NCI-H69 (cell line): ENCODE data around the gene ZNF284.
A peak's percentile ranks its signal among the peaks of the same experiment; 100 is the strongest.

Experiments used
- DNase-seq: peaks from one replicate; lab custom pipeline; 2025; lab: John Stamatoyannopoulos, UW

ZNF284 gene

DNA sequence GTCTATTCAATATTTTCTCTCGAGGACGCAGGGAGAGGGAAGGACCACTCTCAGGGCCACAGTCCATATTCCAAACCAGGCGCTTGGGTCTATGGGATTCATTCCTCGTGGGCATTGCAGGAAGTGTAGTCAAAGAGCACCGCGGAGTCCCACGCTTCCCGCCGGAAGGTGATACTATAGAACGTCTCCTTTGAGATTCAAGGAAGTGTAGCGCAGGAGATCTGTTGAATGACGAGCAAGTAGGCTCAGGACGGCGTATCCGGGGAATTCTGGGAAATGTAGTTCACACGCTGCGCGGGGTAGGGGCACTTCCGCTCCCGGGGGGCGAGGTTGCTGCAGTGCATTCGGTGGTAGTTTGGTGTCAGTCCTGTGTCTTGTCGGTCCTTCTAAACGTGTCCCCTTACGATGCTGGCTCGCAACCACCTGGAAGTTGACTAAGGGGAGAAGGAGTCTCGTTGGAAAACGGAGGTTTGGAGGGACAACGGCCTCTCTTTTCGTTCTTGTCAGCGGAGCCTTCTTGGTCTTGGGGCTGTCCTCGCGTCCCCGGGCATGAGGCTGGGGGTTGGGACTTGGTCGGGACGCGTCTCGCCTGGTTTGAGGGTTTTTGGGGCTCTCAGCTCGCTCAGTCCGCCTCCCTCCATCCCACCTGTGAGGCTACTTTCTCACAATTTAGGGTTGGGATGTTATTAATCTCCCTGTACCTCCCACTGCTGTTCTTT, at the start of gene ZNF284:
Gene ZNF284, plus strand, starts transcription at position 336 of the 719 bp plus-strand sequence. CDS start 4,231 bp downstream, outside the sequence.
- peak; percentile 98 for DNase-seq

- peak; percentile 26 for DNase-seq
Observed at GRCh38 chr19:44024900-44025216, 47.1 kb upstream of the ZNF284 start.

DNA sequence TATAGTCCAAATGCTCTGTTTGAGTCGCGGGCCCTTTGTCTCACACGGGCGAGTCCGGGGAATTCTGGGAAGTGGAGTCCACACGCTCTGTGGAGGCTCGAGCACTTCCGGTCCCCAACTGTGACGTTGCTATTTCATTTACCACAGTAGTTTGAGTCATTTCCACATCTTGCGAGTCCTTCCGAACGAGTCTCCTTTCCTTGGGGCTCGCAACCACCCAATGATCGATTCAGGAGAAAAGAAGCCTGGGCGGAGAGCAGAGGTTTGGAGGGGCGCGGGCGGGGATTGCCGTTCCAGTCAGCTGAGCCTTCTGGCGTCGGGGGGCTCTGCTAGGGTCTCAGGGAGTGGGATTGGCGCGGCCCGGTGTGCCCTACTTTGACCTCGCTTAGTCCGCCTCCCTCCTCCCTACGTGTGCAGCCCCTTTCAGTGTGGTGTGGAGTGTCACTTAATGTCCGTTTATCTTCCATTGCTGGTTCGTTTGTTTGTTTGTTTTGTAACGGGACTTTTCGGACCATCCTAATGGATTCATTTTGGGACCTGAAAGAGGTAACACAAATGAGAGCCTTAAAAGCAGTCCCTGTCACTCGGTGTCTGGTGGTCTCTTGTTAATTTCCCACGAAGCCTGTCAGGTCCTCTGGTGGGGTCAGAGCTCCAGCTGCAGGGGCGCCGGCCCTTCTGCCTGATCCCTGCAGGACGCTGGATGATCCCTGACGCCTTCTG, 46.6 kb upstream of the ZNF284 start, which contains the start of gene ZNF222:
Gene ZNF222, plus strand, starts transcription at position 163 of the 720 bp plus-strand sequence. Its CDS starts 58 bp downstream, at position 221.
- DNase-seq: peak; percentile 91

- no peak for DNase-seq
Observed at GRCh38 chr19:44026622-44027021, 45.3 kb upstream of the ZNF284 start.

DNA sequence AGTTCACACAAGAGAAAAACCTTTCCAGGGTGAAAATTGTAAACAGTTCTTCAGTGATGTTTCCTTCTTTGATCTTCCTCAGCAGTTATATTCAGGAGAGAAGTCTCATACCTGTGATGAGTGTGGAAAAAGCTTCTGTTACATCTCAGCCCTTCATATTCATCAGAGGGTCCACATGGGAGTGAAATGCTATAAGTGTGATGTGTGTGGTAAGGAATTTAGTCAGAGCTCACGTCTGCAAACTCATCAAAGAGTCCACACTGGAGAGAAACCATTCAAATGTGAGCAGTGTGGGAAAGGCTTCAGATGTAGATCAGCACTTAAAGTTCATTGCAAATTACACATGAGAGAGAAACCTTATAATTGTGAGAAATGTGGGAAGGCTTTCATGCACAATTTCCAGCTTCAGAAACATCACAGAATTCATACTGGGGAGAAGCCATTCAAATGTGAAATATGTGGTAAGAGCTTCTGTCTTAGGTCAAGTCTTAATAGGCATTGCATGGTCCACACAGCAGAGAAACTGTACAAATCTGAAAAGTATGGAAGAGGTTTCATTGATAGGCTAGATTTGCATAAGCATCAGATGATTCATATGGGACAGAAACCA, 39.9 kb upstream of the ZNF284 start:
- DNase-seq: no peak

- DNase-seq: no peak
Observed at GRCh38 chr19:44042147-44042546, 29.8 kb upstream of the ZNF284 start.

GRCh38 chr19:44050740-44051649, 21.0 kb upstream of the ZNF284 start:
- peak; percentile 92 for DNase-seq

- peak; percentile 99 for DNase-seq
Observed at GRCh38 chr19:44051650-44052402, 20.1 kb upstream of the ZNF284 start, which contains the start of gene ZNF223. TSS of gene ZNF223 (plus strand) at chr19:44052036. CDS start at chr19:44055177, 3,141 bp downstream.

GRCh38 chr19:44055870-44056269, 16.1 kb upstream of the ZNF284 start:
- no peak for DNase-seq

GRCh38 chr19:44059229-44059628, 12.7 kb upstream of the ZNF284 start:
- DNase-seq: no peak

DNA sequence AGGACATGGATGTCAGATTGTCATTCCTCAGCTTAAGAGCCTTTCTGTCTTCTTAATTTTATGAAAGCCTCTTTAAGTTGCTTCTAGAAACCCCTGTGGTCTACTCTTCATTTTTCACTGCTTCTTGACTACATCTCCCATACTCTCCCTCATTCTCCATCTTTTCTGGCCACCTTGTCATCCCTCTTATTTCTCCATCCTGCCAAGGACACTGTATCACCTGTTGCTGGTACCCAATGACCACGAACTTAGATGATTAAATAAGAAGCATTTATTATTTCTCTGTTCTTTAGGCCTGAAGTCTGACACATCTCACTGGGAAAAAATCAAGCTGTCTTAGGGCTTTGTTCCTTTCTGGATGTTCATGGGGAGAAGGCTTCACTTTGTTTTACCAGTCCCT, 10.9 kb upstream of the ZNF284 start:
- DNase-seq: no peak

DNA sequence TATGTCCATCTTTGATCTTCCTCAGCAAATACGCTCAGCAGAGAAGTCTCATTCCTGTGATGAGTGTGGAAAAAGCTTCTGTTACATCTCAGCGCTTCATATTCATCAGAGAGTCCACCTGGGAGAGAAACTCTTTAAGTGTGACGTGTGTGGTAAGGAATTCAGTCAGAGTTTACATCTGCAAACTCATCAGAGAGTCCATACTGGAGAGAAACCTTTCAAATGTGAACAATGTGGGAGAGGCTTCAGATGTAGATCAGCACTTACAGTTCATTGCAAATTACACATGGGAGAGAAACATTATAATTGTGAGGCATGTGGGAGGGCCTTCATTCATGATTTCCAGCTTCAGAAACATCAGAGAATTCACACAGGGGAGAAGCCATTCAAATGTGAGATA, 5.7 kb upstream of the ZNF284 start:
- no peak for DNase-seq

- no peak for DNase-seq
Observed at GRCh38 chr19:44069415-44069814, 2.5 kb upstream of the ZNF284 start.

GRCh38 chr19:44072543-44073401, 813 bp downstream of the ZNF284 start:
- peak; percentile 30 for DNase-seq

DNA sequence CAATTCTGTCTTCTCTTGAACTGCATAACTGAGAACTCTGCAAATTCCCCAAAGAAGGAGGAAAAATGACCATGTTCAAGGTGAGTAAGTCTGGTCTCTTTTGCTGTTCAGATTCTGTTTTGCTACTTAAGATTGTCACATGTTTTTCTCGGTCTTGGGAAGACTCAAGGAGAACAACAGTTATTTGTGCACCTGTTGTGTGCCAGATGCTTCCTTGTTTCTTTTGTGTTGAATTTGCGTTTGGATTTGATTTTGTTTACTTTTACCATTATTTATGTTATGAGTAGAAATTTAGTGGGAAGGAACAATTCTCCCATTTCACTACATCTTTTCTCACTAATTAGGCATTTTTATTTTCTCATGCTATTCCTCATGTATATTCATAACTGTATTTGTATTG, 4.4 kb downstream of the ZNF284 start:
- no peak for DNase-seq

GRCh38 chr19:44092108-44092507, 20.1 kb downstream of the ZNF284 start:
- no peak for DNase-seq

DNA sequence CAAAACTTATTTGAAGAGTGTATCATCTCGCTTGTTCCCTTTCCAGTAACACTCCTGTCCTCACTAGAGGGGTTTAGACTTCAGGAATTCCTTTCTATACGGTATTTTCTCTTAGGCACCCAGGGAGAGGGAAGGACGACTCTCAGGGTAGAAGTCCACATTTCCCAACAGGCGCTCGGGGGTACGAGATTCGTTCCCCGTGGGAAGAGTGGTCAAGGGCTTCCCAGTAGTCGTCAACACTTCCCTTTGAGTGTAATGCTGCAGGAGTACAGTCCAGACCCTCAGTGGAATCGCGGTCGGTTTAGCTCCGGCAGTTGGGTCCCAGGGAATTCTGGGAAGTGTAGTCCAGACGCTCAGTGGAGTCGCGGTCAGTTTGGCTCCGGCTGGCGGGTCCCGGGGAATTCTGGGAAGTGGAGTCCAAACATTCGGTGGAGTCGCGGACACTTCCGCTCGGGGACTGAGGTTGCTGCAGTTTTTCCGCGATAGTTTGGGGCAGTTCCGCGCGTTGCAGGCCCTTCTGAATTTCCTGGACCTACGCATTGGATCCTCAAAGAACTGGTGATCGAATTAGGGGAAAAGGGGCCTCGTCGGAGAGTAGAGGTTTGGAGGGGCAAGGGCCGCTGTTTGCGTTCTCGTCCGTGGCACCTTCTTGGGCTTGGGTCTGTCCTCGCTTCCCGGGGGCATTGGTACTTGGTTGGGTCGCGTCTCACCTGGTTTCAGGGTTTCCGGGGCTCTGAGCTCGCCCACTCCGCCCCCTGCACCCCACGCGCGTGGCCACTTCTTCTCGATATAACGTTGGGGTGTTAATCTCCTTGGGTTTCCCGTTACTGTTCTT, 22.2 kb downstream of the ZNF284 start, which contains the start of gene ZNF224:
Gene ZNF224, plus strand, starts transcription at position 431 of the 835 bp plus-strand sequence. CDS start 3,513 bp downstream, outside the sequence.
- DNase-seq: peak; percentile 97

DNA sequence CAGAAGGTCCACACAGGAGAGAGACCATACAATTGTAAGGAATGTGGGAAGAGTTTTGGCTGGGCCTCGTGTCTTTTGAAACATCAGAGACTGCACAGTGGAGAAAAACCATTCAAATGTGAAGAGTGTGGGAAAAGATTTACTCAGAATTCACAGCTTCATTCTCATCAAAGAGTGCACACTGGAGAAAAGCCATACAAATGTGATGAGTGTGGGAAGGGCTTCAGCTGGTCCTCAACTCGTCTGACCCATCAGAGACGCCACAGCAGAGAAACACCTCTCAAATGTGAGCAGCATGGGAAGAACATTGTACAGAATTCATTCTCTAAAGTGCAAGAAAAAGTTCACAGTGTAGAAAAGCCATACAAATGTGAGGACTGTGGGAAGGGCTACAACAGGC, 35.8 kb downstream of the ZNF284 start:
- no peak for DNase-seq

GRCh38 chr19:44109458-44109857, 37.5 kb downstream of the ZNF284 start:
- no peak for DNase-seq
